Transverse colon (tissue), 4 donors: ENCODE measurements around the gene SLC35F3. TPM values are rescaled to one million over a fixed set of nuclear protein-coding genes. Genes with fewer than 3 reads are reported as not detected.

ENCODE experiments used
- DNase-seq: peaks from one replicate; pipeline ENCODE4 v3.0.0-alpha.2; 2019
- H3K27ac ChIP-seq, 4 donors: fragments of 200-600 bp; sonication (generic); 2 replicates each; pipeline ENCODE4 v1.5.1; 2016 to 2018; ENCODE audit warnings: inconsistent platforms in 4 of 4
- H3K27me3 ChIP-seq: fragments of 200-600 bp; sonication (generic); 2 replicates; pipeline ENCODE4 v1.5.1; 2017; ENCODE audit warnings: inconsistent platforms
- H3K36me3 ChIP-seq, 4 donors: fragments of 200-600 bp; sonication (generic); 2 replicates each; pipeline ENCODE4 v1.5.1; 2017 to 2019; ENCODE audit warnings: inconsistent platforms in 4 of 4
- H3K4me1 ChIP-seq, 4 donors: fragments of 200-600 bp; sonication (generic); 2 replicates each; pipeline ENCODE4 v1.5.1; 2017 to 2020; ENCODE audit warnings: inconsistent platforms in 4 of 4
- H3K4me3 ChIP-seq, 4 donors: fragments of 200-600 bp; sonication (generic); 1 replicate in 1 of 4; 2 replicates in 3 of 4; pipeline versions ENCODE4 v1.5.1 to v1.6.1; 2017 to 2019; ENCODE audit warnings: inconsistent platforms in 4 of 4
- H3K9me3 ChIP-seq, 2 donors: fragments of 200-600 bp; sonication (generic); 2 replicates each; pipeline ENCODE4 v1.5.1; 2017 to 2019; ENCODE audit warnings: inconsistent platforms in 2 of 2
- EP300 ChIP-seq: sonication (generic); formaldehyde crosslinking; IDR thresholded peaks from one replicate; pipeline ENCODE4 v1.6.1; 2017; ENCODE audit warnings: antibody characterized with exemption, low read depth
- POLR2A ChIP-seq: fragments of 450-650 bp; IDR thresholded peaks from one replicate; pipeline ENCODE4 v1.6.1; 2016; ENCODE audit warnings: antibody characterized with exemption, mild to moderate bottlenecking, moderate library complexity
- POLR2AphosphoS5 ChIP-seq, 3 donors: sonication (generic); formaldehyde crosslinking; IDR thresholded peaks; one replicate each; pipeline ENCODE4 v1.6.1; 2016; ENCODE audit warnings: antibody characterized with exemption in 3 of 3
- WGBS, 2 donors: methylation state at CpG; one replicate each; pipeline ENCODE4 v1.1.5; 2018; ENCODE audit warnings: low coverage in 1 of 2; 5-methylcytosine and 5-hydroxymethylcytosine counted together
- in situ Hi-C, 4 donors: fragments of 200-750 bp; cut with MboI; loops; one replicate each; pipeline versions ENCODE4 v1.15.0 to v1.15.1; 2017; ENCODE audit warnings: low sequenced_read_pairs in 3 of 4, low pct_ligation_motif_present in 1 of 4, low pct_unique_long_range_greater_than_20kb in 1 of 4
- intact Hi-C: fragments of 100-400 bp; cut with DNase I; formaldehyde crosslinking; loops from one replicate; pipeline ENCODE4 v1.15.1; 2023; ENCODE audit warnings: low total_unique reads
- total RNA-seq, 4 donors: library from RNA; depleted of rRNA; stranded (reverse); fragments of >200 nt; gene quantifications; one replicate each; pipeline ENCODE4 v1.1.0, GENCODE V29; 2016
- TF ChIP-seq, protein P1 (sequence below), 5 experiments: fragments of 200-600 bp in 3 of 5; fragments of 450-650 bp in 2 of 5; sonication (generic) in 3 of 5; IDR thresholded peaks; 1 replicate in 2 of 5; 2 replicates in 3 of 5; pipeline ENCODE4 v1.5.1; 2016 to 2017; ENCODE audit warnings: antibody characterized with exemption in 5 of 5, inconsistent platforms in 3 of 5, mild to moderate bottlenecking in 2 of 5, moderate library complexity in 1 of 5

SLC35F3 gene
- total RNA-seq, 4 donors from 2014 or later = not detected

DNA sequence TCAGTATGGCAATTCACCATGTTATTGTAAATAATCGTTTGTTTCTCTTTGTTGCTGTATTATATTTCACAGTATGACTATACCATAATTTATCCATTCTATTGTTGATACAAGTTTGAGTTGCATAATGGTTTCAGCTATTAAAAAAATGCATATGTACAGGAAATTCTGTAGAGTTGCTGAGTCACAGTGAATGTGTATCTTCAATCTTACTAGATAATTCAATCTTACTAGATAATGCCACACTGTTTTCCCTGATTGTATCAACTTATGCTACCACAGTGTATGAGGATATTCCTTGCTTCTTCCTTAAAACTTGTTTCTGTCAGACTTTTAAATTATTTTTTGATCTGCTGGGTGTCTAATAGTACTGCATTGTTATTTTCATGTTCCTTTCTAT lies 465.3 kb downstream of the SLC35F3 start:
- in situ Hi-C loops (no loop called here), intact Hi-C loops (no loop called here)
- 68 to 89% methylated on average over 1 of the region's 1 CpG for WGBS, 2 donors
- H3K36me3 ChIP-seq = no peaks in the 10 kb centered on the region
- H3K27me3 ChIP-seq = no peaks in the 10 kb centered on the region
- DNase-seq = no peak
- no peak overlapping the region for H3K27ac ChIP-seq
- no peak overlapping the region for H3K4me3 ChIP-seq
- no peaks in the 10 kb centered on the region for H3K9me3 ChIP-seq
- H3K4me1 ChIP-seq = peaks cover 8 to 16% (median 11%) of the 10 kb centered on the region in 4 donors
- TF ChIP-seq POLR2AphosphoS5 (IDR thresholded peaks at IDR 0.05) = no peak
- TF ChIP-seq EP300 = no peak
- no peak for TF ChIP-seq POLR2A
- TF ChIP-seq, protein P1, sequence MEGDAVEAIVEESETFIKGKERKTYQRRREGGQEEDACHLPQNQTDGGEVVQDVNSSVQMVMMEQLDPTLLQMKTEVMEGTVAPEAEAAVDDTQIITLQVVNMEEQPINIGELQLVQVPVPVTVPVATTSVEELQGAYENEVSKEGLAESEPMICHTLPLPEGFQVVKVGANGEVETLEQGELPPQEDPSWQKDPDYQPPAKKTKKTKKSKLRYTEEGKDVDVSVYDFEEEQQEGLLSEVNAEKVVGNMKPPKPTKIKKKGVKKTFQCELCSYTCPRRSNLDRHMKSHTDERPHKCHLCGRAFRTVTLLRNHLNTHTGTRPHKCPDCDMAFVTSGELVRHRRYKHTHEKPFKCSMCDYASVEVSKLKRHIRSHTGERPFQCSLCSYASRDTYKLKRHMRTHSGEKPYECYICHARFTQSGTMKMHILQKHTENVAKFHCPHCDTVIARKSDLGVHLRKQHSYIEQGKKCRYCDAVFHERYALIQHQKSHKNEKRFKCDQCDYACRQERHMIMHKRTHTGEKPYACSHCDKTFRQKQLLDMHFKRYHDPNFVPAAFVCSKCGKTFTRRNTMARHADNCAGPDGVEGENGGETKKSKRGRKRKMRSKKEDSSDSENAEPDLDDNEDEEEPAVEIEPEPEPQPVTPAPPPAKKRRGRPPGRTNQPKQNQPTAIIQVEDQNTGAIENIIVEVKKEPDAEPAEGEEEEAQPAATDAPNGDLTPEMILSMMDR (IDR thresholded peaks at IDR 0.05) = no peak

DNA sequence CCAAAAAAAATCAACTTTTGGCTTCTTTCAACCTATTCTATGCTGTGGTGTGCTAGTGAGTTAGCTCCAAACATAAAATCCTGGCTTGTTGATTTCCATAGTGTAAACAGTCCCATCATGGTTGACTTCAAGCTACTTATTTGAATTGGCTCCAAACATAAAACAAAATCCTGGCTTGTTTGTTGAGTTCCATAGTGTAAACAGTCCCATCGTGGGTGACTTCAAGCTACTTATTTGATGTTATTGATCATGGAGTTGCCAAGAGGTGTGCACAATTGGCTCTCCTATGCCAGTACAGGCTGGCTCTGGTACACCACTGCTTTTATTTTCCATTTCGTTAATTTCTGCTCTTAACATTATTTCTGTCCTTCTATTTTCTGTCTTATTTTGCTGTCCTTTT lies 466.9 kb downstream of the SLC35F3 start:
- H3K27ac ChIP-seq = no peak overlapping the region
- no peak for TF ChIP-seq POLR2A
- TF ChIP-seq, protein P1 (IDR thresholded peaks at IDR 0.05) = no peak
- in situ Hi-C loops (no loop called here), intact Hi-C loops (no loop called here)
- no peaks in the 10 kb centered on the region for H3K27me3 ChIP-seq
- no peak for DNase-seq
- 58% methylated on average over 2 of the region's 2 CpGs; no CpG with 5 or more reads in 1 of the 2 donors for WGBS, 2 donors
- no peaks in the 10 kb centered on the region for H3K9me3 ChIP-seq
- H3K36me3 ChIP-seq = no peaks in the 10 kb centered on the region
- H3K4me3 ChIP-seq = no peak overlapping the region
- peaks cover 8 to 24% (median 14%) of the 10 kb centered on the region in 4 donors for H3K4me1 ChIP-seq

DNA sequence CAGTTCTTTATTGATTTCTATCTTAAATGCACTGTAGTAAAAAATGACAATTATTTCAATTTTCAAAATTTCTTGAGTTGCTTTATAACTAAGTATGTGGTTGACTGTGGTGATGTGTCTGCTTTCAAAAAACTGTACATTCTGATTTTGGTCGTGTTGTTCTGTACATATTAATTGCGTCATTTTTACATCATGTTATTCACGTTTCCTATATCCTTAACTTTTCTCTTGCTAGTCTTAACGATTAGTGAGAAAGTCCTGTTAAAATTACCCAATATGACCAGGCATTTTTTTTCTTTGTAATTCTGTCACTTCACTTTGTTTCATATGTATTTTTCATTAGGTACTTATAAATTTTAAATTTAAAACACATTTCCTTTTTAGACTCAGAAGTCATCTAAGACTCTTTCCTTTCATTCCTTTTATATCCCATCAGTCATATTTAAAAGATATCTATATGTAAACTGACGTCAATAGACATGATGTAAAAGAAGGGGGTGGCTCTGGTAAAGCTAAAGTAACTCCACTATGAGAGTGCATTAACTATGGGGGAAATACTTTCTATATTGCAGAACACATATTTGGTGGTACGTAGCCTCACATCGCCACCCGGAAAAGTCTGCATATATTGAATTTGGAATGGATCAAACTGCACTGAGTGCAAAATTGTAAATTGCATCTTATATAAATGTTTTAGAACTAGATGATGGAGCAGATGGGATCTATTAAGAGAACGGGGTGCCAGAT lies 467.7 kb downstream of the SLC35F3 start:
- WGBS, 2 donors = 44 to 47% methylated on average over 9 of the region's 9 CpGs
- DNase-seq = no peak
- Histone ChIP-seq H3K4me3 (peak overlapping the region in 3 of 4 donors; percentile 70 to 80 (median 73)), H3K36me3 (peaks cover 0 to 2% (median 0%) of the 10 kb centered on the region in 4 donors), H3K27ac (peak overlapping the region; percentile 91 to 97 (median 95)), H3K27me3 (no peaks in the 10 kb centered on the region), H3K9me3 (no peaks in the 10 kb centered on the region), H3K4me1 (peaks cover 8 to 24% (median 14%) of the 10 kb centered on the region in 4 donors)
- no peak for TF ChIP-seq POLR2A
- in situ Hi-C loops = no loop called here
- intact Hi-C loops = no loop called here

DNA sequence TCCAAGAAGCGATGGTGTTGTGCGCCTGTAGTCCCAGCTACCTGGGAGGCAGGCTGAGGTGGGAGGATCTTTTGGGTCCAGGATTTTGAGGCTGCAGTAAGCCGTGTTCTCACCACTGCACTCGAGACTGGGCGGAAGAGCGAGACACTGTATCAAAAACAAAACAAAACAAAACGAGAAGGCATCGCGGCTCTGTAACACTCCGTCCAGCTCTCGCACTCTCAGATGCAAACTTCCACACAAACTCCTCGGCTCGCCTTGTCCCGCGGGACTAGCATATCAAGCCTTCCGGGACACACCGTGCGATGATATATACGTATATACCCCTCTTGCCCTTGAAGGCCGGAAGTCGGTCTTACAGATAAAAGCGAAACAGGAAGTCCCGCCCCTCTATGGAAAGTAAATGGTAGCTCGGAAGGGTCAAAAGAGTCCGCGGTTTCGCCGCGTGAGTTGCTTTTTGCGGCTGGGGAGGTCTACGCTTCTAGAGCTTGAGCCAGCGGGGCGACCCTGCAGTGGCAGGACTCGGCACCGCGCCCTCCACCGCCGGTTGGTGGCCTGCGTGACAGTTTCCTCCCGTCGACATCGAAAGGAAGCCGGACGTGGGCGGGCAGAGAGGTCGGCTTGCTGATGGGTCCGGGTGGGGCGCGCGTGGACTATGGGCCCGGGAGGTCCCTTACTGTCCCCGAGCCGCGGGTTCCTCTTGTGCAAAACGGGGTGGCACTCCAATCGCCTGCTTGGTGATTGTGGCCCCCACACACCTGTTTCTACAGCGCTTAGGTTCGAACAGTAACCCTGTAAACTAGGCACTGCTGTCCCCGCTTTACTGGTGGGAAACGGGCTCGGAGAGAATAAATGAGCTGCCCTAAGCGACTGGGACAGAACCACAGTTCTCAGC lies 468.8 kb downstream of the SLC35F3 start, which contains the start of gene COA6:
Gene COA6, plus strand, starts transcription at position 393 of the 895 bp plus-strand sequence. Its CDS starts 11 bp downstream, at position 404.
- TF ChIP-seq POLR2A (peak; percentile 97), EP300 (no peak), POLR2AphosphoS5 (IDR thresholded peaks at IDR 0.05) (peak; percentile 89 to 98 (median 98))
- TF ChIP-seq, protein P1 (IDR thresholded peaks at IDR 0.05) = no peak
- H3K9me3 ChIP-seq = no peaks in the 10 kb centered on the region
- peak within 1 kb of the TSS; percentile 91 to 97 (median 95) for H3K27ac ChIP-seq
- H3K27me3 ChIP-seq = no peaks in the 10 kb centered on the region
- H3K36me3 ChIP-seq = peaks cover 0 to 10% (median 0%) of the 10 kb centered on the region in 4 donors
- in situ Hi-C loops = no loop called here
- H3K4me1 ChIP-seq = peaks cover 8 to 24% (median 14%) of the 10 kb centered on the region in 4 donors
- peak; percentile 90 for DNase-seq
- WGBS, 2 donors = 0% methylated on average over 61 of the region's 62 CpGs; no CpG with 5 or more reads in 1 of the 2 donors
- intact Hi-C loops = no loop called here
- peak within 1 kb of the TSS; percentile 70 to 91 (median 76) for H3K4me3 ChIP-seq
